GM19239 (cell line): Measurements from ENCODE around the gene LYVE1.
A peak's percentile ranks its signal among the peaks of the same experiment; 100 is the strongest.
"Not testable (repeated sequence)": the region's sequence is repeated elsewhere in the genome, so short reads cannot be mapped to it uniquely, and the experiment has no call there.

ENCODE experiments used
- DNase-seq: peaks from one replicate; pipeline ENCODE4 v3.0.0; 2011; ENCODE audit warnings: low spot score; ENCODE audit not compliant: insufficient read length
- FAIRE-seq: peaks from 2 replicates; lab custom pipeline; 2011; peaks lifted over from hg19 to GRCh38; lab: Jason Lieb, UNC

LYVE1 gene

DNA sequence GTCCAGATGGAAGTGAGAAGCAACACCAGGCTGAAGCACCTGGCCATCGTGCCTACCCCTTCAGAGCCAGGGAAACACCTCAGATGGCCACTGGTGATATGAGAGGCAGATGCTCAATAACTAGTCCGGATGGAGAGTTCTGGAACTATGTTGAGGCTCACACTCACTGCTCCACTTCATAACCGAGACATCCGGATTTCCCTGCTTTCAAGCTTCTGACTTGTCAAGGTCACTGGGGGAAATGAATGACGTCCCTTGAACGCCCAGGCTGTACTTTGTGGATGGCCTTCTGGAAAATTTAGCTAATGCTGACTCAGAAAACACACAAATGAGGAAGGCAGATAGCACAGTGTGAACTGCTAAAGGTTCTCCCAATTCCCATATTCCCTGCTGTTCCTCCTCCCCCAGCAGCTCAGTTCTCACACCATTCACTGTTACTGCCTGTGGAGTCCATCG lies at the start of gene LYVE1:
Gene LYVE1, minus strand, starts transcription at position 180 of the 456 bp plus-strand sequence. Its CDS starts 133 bp downstream, at position 47.
- FAIRE-seq, result no peak
- no peak for DNase-seq

- FAIRE-seq (no peak), DNase-seq (no peak)
Measured at GRCh38 chr11:10617551-10617950, 49.1 kb upstream of the LYVE1 start.

DNA sequence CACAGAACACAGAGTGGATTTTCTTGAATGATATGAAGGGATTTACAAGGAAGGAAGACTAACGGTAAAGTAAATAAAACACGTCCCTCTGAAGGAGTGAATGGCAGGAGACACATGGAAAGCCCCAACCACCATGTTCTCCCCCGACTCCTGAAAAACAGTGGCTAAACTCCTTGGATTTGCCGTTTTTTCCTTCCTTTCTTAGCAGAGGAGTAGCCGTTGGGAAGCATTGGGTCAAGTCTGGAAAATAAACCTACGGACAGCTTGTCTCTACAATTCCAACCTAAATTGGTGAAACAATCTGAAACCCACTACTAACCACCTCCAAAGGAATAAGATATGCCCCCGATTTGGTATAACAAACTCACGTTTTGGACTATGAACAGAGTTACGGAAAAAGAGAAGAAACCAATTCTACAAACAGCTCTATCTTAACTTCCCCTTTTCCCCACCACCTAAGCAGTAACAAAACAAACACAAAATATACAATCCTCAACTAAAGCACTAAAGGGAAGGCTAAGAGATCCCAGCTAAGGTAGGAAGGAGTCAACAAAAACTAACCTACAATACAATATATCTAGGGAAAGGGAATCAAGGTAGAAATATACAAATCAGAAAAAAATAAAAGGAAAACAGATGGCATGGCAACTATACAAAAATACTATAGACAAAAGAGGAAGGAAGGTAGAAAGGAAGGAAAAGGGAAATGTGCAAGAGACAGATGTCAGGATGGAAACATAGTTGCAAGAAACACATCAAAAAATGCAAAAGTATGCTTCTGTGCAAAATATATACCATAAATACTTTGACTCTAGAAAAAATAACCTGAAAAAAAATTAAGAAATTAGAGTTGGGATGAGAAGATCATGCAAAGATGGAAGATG lies 43.8 kb upstream of the LYVE1 start:
- no peak for FAIRE-seq
- DNase-seq, result no peak

- FAIRE-seq, result no peak
- no peak for DNase-seq
Measured at GRCh38 chr11:10609636-10610035, 41.2 kb upstream of the LYVE1 start.

GRCh38 chr11:10608584-10608983 lies 40.1 kb upstream of the LYVE1 start:
- DNase-seq (no peak), FAIRE-seq (no peak)

- no peak for FAIRE-seq
Measured at GRCh38 chr11:10607462-10608132, 39.1 kb upstream of the LYVE1 start.

DNA sequence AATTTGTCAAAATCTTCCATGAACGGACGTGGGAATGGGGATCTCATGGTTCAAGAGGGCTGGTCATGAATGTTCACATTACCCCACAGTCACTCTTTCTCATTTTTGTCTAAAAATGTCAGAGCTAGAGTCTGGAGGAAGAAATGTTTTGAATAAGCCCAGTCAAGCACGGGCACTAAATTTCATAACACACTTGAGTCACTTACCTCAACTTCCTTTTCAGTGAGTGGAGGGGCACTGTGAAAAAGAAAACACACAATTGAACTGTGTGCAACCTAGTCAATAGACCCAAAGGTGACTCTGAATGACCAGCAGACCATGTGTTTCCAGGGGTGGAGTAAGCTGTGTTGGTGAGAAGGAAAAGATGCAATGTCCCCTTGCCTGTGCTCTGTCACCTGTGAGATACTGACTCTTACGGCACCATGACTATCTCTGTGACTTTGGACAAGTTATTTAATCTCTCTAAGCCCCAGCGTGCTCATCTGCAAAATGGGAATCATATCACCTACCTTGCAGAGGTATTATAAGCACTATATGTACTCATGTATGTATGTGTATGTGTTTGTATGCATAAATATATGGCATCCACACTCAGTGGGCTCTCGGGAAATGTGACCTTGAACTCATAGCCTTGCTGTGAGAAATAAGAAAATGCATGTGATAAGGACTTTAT lies 38.2 kb upstream of the LYVE1 start:
- DNase-seq, result no peak
- FAIRE-seq, result no peak

More at GRCh38 chr11:10607462-10608132, 39.1 kb upstream of the LYVE1 start:
- no peak for DNase-seq

DNA sequence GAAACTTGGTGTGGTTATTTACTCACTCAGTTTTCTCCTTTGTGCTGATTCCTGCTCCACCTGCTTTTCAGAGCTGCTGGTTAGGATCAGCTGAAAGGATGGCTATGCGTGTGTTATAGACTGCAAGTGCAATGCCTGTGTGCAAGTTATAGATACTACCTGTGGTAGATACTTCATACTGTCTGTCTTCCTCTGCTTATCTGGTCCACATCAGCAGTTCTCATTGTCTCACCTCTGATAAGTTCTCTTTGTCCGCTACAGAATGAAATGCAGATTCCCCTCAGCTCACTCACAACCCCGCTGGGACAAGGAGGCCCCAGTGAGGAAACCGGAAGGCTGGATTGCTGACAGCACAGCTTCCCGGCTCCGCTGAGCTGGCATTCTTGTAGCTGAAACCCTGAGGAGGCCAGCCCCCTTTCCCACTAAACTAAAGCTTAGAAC lies 37.5 kb upstream of the LYVE1 start:
- DNase-seq, result no peak
- FAIRE-seq, result peak; percentile 4

DNA sequence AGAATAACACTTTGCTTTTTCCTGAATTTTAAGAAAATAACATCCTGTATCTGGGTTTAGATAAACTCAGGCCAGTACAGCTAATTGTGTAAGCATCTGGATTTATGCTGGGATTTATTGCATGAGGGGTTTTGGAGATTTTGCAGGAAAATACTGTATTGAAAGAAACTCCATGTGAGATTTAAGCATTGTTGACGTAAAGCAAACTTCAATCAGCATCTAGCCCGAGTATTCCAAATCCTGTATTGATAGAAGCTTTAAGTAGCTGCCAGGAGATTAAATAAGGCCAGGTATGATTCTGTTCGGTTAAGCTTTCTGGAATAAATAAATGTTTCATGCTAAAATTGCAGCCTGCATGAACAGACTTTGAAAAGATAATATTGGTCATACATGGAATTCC lies 36.3 kb upstream of the LYVE1 start:
- FAIRE-seq (no peak), DNase-seq (no peak)

DNA sequence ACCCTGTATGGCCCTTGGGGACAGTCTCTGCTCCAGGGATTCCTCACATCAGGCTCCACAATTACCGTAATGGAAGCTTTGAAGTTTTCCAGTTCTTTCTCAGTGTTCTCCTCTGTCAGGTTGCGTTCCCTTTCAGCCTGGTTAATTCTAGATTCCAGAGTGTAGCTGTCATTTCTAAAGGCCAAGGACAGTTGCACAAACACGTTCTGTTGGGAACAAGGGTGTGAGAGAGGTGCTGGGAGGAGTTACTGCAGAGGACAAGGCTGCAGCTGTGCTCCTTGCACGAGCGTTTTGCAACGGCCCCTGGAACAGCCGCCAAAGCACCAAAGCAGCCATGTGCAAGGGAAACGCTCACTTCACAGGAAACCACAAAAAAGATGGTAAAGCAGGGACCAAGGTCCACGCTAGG lies 35.9 kb upstream of the LYVE1 start:
- DNase-seq (no peak), FAIRE-seq (no peak)

- no peak for FAIRE-seq
- DNase-seq, result no peak
Measured at GRCh38 chr11:10603721-10604297, 35.3 kb upstream of the LYVE1 start.

GRCh38 chr11:10602945-10603344 lies 34.5 kb upstream of the LYVE1 start:
- no peak for FAIRE-seq

DNA sequence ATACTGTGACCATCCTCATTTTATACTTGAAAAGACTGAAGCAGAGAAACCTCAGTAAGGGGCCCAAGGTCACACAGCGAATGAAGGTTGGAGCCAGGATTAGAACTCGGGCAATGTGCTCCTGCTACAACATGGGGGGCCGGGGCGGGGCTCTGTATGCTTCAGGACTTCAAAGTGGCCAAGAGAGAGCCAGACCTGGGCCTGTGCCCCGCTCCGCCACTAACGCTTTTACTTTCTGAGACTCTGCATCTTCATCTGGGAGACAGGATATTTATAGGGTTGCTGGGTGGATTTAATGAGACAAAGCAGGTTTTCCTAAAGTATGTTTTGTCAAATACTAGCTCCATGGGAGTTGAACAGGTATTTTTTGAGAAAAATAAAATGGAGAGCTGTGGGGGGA lies 33.9 kb upstream of the LYVE1 start:
- DNase-seq (no peak), FAIRE-seq (no peak)

More at GRCh38 chr11:10602945-10603344, 34.5 kb upstream of the LYVE1 start:
- no peak for DNase-seq

DNA sequence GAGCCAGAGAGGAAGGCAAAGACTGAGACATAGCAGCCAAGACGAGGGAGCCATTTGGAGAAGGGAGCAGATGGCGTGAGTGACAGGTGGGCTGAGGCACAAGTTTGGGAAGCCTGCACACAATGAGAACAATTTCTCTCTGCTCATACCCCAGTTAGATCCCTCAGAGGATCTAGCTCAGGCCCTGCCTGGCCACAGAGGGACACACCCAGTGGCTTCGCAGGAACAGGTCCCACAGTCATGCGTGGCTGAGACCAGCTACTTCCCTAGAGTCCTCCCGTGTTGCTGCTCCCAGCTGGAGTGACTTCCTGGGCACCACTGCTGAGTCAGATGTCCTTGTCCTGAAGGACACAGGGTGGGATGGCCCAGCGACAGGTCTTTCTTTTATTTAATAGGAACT lies 33.4 kb upstream of the LYVE1 start:
- no peak for FAIRE-seq

DNA sequence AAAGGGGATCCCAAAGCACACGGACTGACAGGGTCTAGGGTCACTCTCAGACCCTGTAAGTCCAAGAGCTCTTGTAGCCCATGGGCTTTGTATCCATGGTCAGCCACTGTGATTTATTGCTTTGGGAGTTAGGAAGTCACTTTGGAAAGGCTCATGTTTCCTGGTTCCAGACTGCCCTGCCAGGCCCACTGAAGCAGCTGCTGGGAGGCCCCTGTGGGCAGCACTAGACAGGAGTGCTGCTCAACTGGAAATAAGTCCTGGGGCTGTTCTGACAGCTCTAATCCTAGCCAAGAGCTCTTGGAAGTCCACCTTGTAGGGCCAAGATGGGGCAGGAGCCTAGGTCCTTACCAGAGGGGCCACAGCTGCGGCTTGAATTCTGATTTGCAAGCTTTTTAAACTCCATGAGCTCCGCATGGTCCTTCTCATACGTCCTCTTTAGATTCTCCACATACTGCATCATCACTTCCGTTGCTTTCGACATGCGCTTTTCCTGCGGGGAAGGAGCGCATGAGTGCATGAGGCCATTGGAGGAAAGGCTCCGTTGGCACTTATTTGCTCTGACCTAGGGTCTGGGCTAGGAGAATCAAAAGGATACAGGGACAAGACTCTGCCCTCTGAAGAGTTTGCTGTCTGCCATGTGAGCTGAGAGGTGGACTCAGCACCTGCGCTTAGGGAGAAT lies 32.2 kb upstream of the LYVE1 start:
- FAIRE-seq (no peak), DNase-seq (no peak)

More for the DNA sequence above, 33.4 kb upstream of the LYVE1 start:
- no peak for DNase-seq

DNA sequence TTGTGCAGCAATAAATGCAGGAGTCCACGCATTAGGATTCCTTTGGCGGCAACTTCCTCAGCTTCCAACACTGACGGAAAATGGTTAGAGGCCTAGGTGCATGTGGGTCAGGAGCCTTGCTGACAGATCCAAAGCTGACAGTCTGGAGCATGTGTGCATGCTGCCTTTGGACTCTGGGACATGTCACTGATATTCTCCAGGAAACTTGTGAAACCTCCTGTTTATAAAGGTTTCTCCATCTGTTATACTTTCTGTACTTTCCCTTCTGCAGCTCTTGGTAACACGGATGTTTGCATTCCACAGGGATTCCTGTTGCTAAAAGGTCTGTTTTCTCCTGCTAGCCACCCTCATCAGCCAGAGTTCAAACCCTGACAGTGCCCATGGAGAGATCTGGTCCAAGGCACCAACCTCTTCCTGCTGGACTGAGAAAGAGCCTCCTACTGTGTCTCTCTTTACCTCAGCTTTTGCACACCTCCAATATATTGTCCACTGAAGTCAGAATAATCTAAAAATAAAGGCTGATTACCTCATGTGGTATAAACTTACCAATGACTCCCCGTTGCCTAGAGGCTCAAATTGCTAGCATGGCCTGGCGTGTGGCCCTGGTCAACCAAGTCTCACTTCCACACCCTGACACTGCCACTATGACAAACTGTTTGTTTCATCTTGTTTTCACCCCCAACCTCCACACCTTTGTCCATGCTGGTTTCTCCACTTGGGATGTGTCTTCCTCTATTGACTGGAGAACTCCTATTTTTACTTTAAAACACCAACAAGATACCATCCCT lies 31.1 kb upstream of the LYVE1 start:
- FAIRE-seq (no peak), DNase-seq (no peak)

DNA sequence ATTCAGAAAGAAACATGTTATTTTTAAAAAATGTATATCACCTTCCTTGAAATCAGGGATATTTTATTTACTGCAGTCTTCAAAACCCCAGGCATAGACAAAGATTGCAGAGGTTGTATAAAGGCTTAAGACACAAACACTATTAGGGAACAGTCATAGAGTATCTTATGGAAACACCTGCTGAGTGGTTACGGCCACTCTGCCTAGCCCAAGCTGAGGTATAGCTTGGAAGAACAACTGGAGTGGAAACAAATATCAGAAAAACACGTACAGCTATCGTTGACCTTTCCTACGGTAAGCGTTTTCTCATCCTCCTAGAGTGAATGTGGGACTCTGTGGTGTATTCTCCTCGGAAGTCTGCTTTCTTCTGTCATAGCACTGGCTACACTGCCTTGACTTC lies 30.4 kb upstream of the LYVE1 start:
- DNase-seq, result no peak
- no peak for FAIRE-seq

DNA sequence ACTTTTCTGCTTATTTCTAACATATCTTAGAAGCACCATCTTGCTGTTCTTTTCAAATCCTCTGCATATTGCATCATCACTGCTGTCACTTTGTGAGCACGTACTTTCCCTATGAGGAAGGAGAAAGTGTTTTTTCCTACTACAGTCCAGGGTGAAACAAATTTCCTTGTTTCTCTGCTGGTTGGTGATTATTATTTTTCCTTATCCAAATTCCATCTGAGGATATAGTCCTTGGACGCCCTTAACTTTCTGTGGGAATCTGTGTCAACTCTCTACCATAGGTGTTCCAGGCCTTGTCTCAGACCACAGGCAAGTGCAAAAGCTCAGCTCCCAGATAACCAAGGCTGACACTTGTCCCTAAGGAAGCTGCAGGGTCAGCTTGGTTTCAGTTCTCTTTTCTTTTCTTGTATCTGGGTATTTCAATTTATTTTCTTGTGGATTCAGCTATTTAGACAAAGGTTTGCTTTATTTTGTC lies 29.4 kb upstream of the LYVE1 start:
- no peak for DNase-seq
- no peak for FAIRE-seq

DNA sequence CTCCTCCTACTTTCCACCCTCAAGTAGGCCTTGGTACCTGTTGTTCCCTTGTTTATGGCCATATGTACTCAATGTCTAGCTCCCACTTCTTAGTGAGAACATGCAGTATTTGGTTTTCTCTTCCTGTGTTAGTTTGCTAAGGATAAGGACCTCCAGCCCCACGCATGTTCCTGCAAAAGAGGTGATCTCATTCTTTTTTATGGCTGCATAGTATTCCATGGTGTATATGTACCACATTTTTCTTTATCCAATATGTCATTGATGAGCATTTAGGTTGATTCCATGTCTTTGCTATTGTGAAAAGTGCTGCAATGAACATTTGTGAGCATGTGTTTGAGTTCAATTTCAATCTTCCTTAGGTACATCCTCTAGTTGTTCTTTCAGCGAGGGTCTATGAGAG lies 27.4 kb upstream of the LYVE1 start:
- not testable (repeated sequence) for FAIRE-seq, DNase-seq
